Heart left ventricle (tissue), 16 donors: ENCODE measurements around the gene ZNF526. TPM values are rescaled to one million over a fixed set of nuclear protein-coding genes. Genes with fewer than 3 reads are reported as not detected.

ENCODE experiments used
- ATAC-seq, 4 donors: fragments of 200-7000 bp; cut with Tn5 transposase; one replicate each; pipeline ENCODE4 v1.9.1; 2020 to 2022; ENCODE audit warnings: moderate library complexity in 4 of 4, mild to moderate bottlenecking in 3 of 4, moderate number of reproducible peaks in 1 of 4
- DNase-seq, 5 donors: peaks; one replicate each; pipeline ENCODE4 v3.0.0-alpha.2; 2020
- H3K27ac ChIP-seq, 12 donors: fragments of 200-600 bp; sonication (generic) in 4 of 12; one replicate each; pipeline versions ENCODE4 v1.5.0 to v1.8.0; 2016 to 2022; ENCODE audit warnings: mild to moderate bottlenecking in 2 of 12
- H3K27me3 ChIP-seq, 9 donors: fragments of 200-600 bp; sonication (generic) in 2 of 9; one replicate each; pipeline versions ENCODE4 v1.5.1 to v1.8.0; 2016 to 2022; ENCODE audit warnings: mild to moderate bottlenecking in 3 of 9
- H3K36me3 ChIP-seq, 9 donors: fragments of 200-600 bp; sonication (generic) in 2 of 9; one replicate each; pipeline versions ENCODE4 v1.5.0 to v1.8.0; 2018 to 2022; ENCODE audit warnings: mild to moderate bottlenecking in 2 of 9
- H3K4me1 ChIP-seq, 12 donors: fragments of 200-600 bp; sonication (generic) in 4 of 12; one replicate each; pipeline versions ENCODE4 v1.5.0 to v1.8.0; 2016 to 2022; ENCODE audit warnings: mild to moderate bottlenecking in 3 of 12
- H3K4me3 ChIP-seq, 12 donors: fragments of 200-600 bp; sonication (generic) in 4 of 12; one replicate each; pipeline versions ENCODE4 v1.5.0 to v1.8.0; 2017 to 2022; ENCODE audit warnings: mild to moderate bottlenecking in 9 of 12, moderate library complexity in 4 of 12
- H3K9me3 ChIP-seq, 12 donors: fragments of 200-600 bp; sonication (generic) in 4 of 12; one replicate each; pipeline versions ENCODE4 v1.5.0 to v1.8.0; 2016 to 2022; ENCODE audit warnings: mild to moderate bottlenecking in 1 of 12
- POLR2A ChIP-seq, 2 donors: fragments of 450-650 bp; IDR thresholded peaks; one replicate each; pipeline ENCODE4 v1.6.1; 2017; ENCODE audit warnings: antibody characterized with exemption in 2 of 2, mild to moderate bottlenecking in 2 of 2, moderate library complexity in 2 of 2
- WGBS, 4 donors: extraction: QIAGEN DNeasy Blood & Tissue Kit in 2 of 4; methylation state at CpG; one replicate each; pipeline versions ENCODE4 v1.1.5 to v1.1.7; 2013 to 2018; 5-methylcytosine and 5-hydroxymethylcytosine counted together
- intact Hi-C, 10 donors: fragments of 100-400 bp; cut with DNase I; formaldehyde crosslinking; loops; one replicate each; pipeline versions ENCODE4 v1.11.1 to v1.14.2; 2022
- polyA plus RNA-seq, 2 donors: library from polyadenylated mRNA; stranded (reverse); fragments of 200-250 nt; gene quantifications; one replicate each; pipeline ENCODE4 v1.2.3, GENCODE V29; 2013
- total RNA-seq, 9 donors: library from RNA; depleted of rRNA in 2 of 9; stranded (reverse); fragments of >200 nt in 2 of 9; fragmentation: NEBNext Ultra II Directional in 3 of 9; extraction: Animal tissue kit (Norgen Biotek cat#: 25700) in 3 of 9; gene quantifications; one replicate each; pipeline versions ENCODE4 v1.1.0 to v1.2.4, GENCODE V29; 2016 to 2023
- TF ChIP-seq, protein P1 (sequence below), 12 donors: fragments of 200-600 bp; sonication (generic) in 4 of 12; IDR thresholded peaks; one replicate each; pipeline versions ENCODE4 v1.5.0 to v1.8.0; 2018 to 2022; ENCODE audit warnings: antibody characterized with exemption in 12 of 12, mild to moderate bottlenecking in 5 of 12
- donor health status: ischemic (EF 13 %, LVEDD 7.1; RV severe dilation, severe dysfunction).
- donor health status: healthy with polysubstance abuse.
- donor health status: DM: no; HTN: yes; CAD: no.
- donor health status: DM: no; HTN: no; CAD: no.
- donor health status: ischemic (EF 25% LVEDD 6.9; RV normal size, moderate dysfunction).
- donor health status: ischemic (EF 25% LVEDD 5.7; RV mildly dilated, moderate dysfunction).
- donor health status: healthy.
- donor health status: DM: yes; HTN: yes; CAD: no.
- donor health status: ischemic (EF 35%, LVEDD 5.7; RV mildly dilated, moderate dysfunction).
- donor health status: nonischemic (EF 11% LVEDD 7.7; RV severe dilation, severe dysfunction).
- donor health status: DM: yes; HTN: yes; CAD: no.
- donor health status: PGD.
- donor health status: ischemic (EF 29% LVEDD 5.4; RV normal size, mild dysfunction).
- donor health status: nonischemic (EF 23%, LVEDD 6.1; RV moderate dilation, normal function).

Gene ZNF526
- total and polyA plus RNA-seq, 11 donors: 3.3 to 7.2 (median 5.4) TPM

DNA sequence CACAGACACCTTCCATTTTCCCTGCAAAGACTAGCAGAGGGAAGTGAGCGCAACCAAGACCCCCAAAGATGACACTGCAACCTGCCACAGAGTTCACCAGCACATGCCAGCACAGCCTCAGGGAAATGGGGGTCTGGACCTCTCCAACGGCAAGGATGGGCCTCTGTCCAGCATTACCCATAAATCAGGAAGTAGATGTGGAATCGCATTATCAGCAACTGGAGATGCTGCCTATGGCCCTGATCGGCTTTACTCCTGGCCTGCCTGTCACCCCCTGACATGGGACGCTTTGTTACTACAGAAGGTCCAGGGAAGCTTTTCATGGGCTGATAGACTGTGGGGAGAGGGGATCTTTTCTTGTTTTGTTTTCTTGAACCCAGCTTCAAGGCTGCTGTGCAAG, 46.4 kb upstream of the ZNF526 start:
- intact Hi-C loops: no loop called here
- Histone ChIP-seq H3K27ac (no peak overlapping the region), H3K4me3 (no peak overlapping the region), H3K27me3 (peaks cover 0 to 42% (median 31%) of the 10 kb centered on the region in 9 donors), H3K4me1 (peaks cover 0 to 18% (median 8%) of the 10 kb centered on the region in 12 donors), H3K36me3 (no peaks in the 10 kb centered on the region), H3K9me3 (no peaks in the 10 kb centered on the region)
- DNase-seq (no peak), ATAC-seq (no peak)
- WGBS, 4 donors: 71 to 80% (median 77%) methylated on average over 5 of the region's 5 CpGs
- TF ChIP-seq POLR2A (IDR thresholded peaks at IDR 0.05): no peak
- TF ChIP-seq, protein P1, sequence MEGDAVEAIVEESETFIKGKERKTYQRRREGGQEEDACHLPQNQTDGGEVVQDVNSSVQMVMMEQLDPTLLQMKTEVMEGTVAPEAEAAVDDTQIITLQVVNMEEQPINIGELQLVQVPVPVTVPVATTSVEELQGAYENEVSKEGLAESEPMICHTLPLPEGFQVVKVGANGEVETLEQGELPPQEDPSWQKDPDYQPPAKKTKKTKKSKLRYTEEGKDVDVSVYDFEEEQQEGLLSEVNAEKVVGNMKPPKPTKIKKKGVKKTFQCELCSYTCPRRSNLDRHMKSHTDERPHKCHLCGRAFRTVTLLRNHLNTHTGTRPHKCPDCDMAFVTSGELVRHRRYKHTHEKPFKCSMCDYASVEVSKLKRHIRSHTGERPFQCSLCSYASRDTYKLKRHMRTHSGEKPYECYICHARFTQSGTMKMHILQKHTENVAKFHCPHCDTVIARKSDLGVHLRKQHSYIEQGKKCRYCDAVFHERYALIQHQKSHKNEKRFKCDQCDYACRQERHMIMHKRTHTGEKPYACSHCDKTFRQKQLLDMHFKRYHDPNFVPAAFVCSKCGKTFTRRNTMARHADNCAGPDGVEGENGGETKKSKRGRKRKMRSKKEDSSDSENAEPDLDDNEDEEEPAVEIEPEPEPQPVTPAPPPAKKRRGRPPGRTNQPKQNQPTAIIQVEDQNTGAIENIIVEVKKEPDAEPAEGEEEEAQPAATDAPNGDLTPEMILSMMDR (IDR thresholded peaks at IDR 0.05): no peak

DNA sequence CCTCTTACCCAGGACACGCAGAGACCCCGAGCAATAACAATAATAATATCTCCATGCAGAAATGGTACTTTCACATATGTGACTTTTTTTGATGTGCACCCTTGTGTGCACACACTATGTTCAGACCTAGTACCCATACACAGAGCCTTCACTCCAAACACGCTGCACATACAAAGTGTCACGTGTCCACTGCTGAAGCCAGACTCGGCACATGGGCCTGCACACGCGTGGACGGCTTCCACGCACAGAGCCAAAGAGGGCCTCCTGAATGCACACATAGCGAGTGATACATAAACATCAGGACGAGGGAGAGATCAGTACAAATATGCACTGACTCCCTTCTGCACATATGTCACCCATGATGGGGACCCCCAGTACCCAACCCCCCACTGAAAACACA, 45.9 kb upstream of the ZNF526 start:
- Histone ChIP-seq H3K4me3 (no peak overlapping the region), H3K27ac (no peak overlapping the region), H3K36me3 (no peaks in the 10 kb centered on the region), H3K4me1 (peaks cover 0 to 18% (median 8%) of the 10 kb centered on the region in 12 donors), H3K9me3 (no peaks in the 10 kb centered on the region), H3K27me3 (peaks cover 0 to 47% (median 36%) of the 10 kb centered on the region in 9 donors)
- WGBS, 4 donors: 90 to 93% (median 91%) methylated on average over 11 of the region's 11 CpGs
- no peak for DNase-seq
- no peak for ATAC-seq
- intact Hi-C loops: no loop called here
- TF ChIP-seq POLR2A (IDR thresholded peaks at IDR 0.05): no peak
- TF ChIP-seq, protein P1 (IDR thresholded peaks at IDR 0.05): no peak

DNA sequence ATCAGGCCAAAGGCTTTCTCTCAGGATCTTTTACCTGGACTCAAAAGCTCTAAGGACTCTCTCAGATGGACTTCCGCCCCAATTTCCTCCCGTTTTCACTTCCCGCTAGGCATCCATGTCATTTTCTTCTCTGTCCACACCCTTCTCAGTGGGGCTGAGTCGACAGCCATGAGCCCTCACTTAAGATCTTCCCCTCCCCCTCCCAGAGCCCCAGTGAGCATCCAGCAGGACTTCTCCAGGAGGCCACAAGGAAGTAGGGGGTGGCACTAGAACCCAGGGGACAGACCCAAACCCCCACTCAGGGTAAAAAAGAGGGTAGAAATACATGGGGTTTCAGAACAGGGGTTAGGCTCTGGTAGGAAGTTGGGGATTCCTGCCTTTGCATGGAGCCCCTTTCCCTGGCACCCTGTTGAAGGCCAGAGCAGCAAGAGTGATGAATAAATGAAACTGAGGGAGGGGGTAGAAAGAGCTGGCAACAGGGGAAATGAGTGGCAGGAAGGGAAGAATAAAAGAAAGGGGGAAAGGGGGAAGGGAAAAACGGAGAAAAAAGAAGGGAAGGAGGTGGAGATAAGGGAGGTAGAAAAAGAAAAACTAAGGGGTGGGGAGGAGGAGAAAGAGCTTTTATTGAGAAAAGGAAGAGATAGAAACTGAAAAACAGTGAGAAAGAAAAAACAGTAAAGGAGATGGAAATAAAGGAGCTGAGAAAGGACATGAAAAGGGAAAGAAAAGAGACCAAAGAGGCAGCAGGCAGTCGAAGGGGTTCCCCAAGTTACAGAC, 45.0 kb upstream of the ZNF526 start:
- H3K27ac ChIP-seq: no peak overlapping the region
- H3K4me3 ChIP-seq: no peak overlapping the region
- WGBS, 4 donors: 31 to 48% (median 39%) methylated on average over 6 of the region's 6 CpGs
- TF ChIP-seq, protein P1 (IDR thresholded peaks at IDR 0.05): no peak
- TF ChIP-seq POLR2A (IDR thresholded peaks at IDR 0.05): no peak
- peaks cover 7 to 56% (median 45%) of the 10 kb centered on the region in 9 donors for H3K27me3 ChIP-seq
- intact Hi-C loops: no loop called here
- no peaks in the 10 kb centered on the region for H3K9me3 ChIP-seq
- H3K36me3 ChIP-seq: no peaks in the 10 kb centered on the region
- no peak for ATAC-seq
- H3K4me1 ChIP-seq: peaks cover 0 to 18% (median 8%) of the 10 kb centered on the region in 12 donors
- no peak for DNase-seq

DNA sequence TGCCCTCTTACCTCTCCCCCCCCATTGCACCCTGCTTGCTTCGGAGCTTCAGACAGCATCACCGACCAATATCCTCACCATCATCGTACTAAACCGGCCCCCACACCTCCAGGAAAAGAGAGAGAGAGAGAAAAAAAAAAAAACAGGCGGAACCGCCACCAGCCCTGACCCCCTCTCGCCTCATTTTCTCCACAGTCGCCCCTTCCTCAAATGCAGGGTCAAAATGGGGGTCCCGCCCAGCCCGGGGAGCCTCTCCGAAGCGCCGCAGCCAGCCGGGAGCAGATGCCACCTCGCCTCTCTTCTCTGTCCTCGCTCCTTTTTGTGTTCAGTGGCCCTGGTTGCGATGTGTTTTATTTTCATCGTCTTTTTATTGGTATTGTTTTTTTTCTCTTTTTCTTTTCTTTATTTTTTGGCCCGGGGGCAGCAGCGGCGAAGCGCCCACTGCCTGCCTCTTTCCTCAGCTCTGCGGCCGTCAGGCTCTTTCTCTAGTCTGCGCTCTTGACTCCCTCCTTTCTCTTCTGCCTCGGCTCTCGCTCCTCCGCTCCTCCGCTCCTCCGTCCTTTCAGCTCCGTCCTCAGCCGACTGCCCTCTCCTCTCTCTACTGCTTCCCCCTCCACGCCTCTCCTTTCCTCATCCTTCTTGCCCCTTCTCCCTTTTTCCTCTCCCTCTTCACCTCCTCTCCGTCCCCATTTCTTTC, 44.0 kb upstream of the ZNF526 start:
- no peak for TF ChIP-seq POLR2A (IDR thresholded peaks at IDR 0.05)
- TF ChIP-seq, protein P1 (IDR thresholded peaks at IDR 0.05): no peak
- Histone ChIP-seq H3K36me3 (no peaks in the 10 kb centered on the region), H3K27ac (no peak overlapping the region), H3K4me3 (peak overlapping the region; percentile 18 to 61 (median 44)), H3K4me1 (peaks cover 0 to 18% (median 8%) of the 10 kb centered on the region in 12 donors), H3K27me3 (peaks cover 9 to 66% (median 50%) of the 10 kb centered on the region in 9 donors), H3K9me3 (no peaks in the 10 kb centered on the region)
- WGBS, 4 donors: 1 to 3% (median 2%) methylated on average over 34 of the region's 34 CpGs
- ATAC-seq: peak in 1 of 4 donors; percentile 54
- intact Hi-C loops: loop anchor here in 2 of 10 donors (1.0 to 2.0 kb wide), 2 partner anchors 41 to 43 kb away; partner anchors contain the start of genes DEDD2 (in 1 of the 2) and POU2F2 (in 1 of the 2)
- DNase-seq: no peak
